ENCODE data around the gene PARP14. TPM values are rescaled to one million over a fixed set of nuclear protein-coding genes. Genes with fewer than 3 reads are reported as not detected.

The PARP14 gene
- total and polyA plus RNA-seq, 10 of the 15 experiments (the other 5 are each of a cell fraction or from before 2014, with no cell fraction given): 21.6 to 189 (median 92.7) TPM

DNA sequence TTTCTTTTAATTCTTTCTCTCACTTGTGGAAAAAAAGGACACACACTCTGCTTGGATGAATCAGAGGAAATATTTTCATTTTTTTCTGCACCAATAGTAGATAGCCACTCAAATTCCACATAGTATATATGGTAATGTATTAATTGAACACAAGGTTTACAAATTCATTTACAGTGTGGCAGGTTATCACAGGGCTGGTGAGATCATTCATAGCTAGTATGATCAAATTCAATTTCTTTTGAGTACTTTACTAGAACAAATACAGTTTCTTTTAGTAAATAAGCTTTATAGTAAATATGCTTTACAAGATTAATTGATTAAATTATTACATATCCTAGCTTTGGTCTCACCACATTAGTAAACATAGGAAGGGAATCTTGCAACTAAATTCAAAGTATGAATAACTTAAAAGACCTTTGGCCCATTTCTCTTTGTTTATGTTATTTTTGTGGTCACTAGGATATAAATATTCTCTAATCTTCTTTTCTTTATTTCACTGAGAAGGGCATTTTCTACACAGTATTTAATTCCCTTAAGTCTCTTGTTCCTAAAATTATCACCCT, 40.1 kb upstream of the PARP14 start:
- H3K36me3 ChIP-seq (ENCODE audit: control insufficient read depth in 2 of 2, insufficient read depth in 2 of 2, low read length in 1 of 2): no peaks in the 10 kb centered on the region; a peak in 1 of 4 replicates
- ChIA-PET POLR2A (interaction anchor here (0.6 to 3.5 kb wide), 6 partner anchors 8 to 135 kb away, joined by 3 to 14 read pairs (median 6); no protein-coding TSS in a partner anchor), SMC1A (ENCODE audit: uncharacterized antibody, unreplicated experiment) (interaction anchor here (0.7 to 5.6 kb wide), 11 partner anchors 12 to 82 kb away, joined by 3 to 68 read pairs (median 4); no protein-coding TSS in a partner anchor), RAD21 (ENCODE audit: unreplicated experiment) (interaction anchor here (0.9 to 2.5 kb wide), 9 partner anchors 10 to 62 kb away, joined by 3 to 18 read pairs (median 5); partner anchors contain the start of gene PARP14), CTCF (interaction anchor here (1.1 to 2.8 kb wide), 6 partner anchors 12 to 81 kb away, joined by 3 to 38 read pairs (median 4); no protein-coding TSS in a partner anchor)
- FAIRE-seq: no peak
- H3K4me3 ChIP-seq: no peak overlapping the region
- no peaks in the 10 kb centered on the region for H4K20me1 ChIP-seq (ENCODE audit: control insufficient read depth, insufficient read depth)
- no peaks in the 10 kb centered on the region for H3K27me3 ChIP-seq (replicated peaks in 1 of 2; ENCODE audit: control insufficient read depth in 2 of 2, insufficient read depth in 2 of 2, low read length in 1 of 2)
- no peak overlapping the region for H3K27ac ChIP-seq (ENCODE audit: control insufficient read depth, insufficient read depth)
- H3K4me1 ChIP-seq (ENCODE audit: control insufficient read depth, insufficient read depth, low read length): peaks cover 11% of the 10 kb centered on the region
- no TSS peak for BruUV-seq (replicated peaks)
- no peaks in the 10 kb centered on the region for H3K9me3 ChIP-seq (replicated peaks; ENCODE audit: control insufficient read depth, insufficient read depth, low read length)
- H3K4me2 ChIP-seq (ENCODE audit: control insufficient read depth, insufficient read depth): no peak overlapping the region
- no peak for DNase-seq (ENCODE audit: low read depth, low spot score)
- TF ChIP-seq SRF (IDR thresholded peaks at IDR 0.05; ENCODE audit: low read depth in 2 of 2, low read length in 2 of 2): no peak
- no peak for TF ChIP-seq RB1 (IDR thresholded peaks at IDR 0.05; ENCODE audit: borderline replicate concordance)
- no peak for TF ChIP-seq MXI1 (IDR thresholded peaks at IDR 0.05; ENCODE audit: low read depth, low read length)
- TF ChIP-seq CHD1 (IDR thresholded peaks at IDR 0.05; ENCODE audit: low read depth, low read length): no peak
- no peak for TF ChIP-seq BACH1 (IDR thresholded peaks at IDR 0.05; ENCODE audit: borderline replicate concordance)
- TF ChIP-seq CREB1 (IDR thresholded peaks at IDR 0.05; ENCODE audit: low read depth): no peak
- TF ChIP-seq ZNF384 (IDR thresholded peaks at IDR 0.05; ENCODE audit: borderline replicate concordance, low read depth, low read length): no peak
- no peak for TF ChIP-seq CHD4 (IDR thresholded peaks at IDR 0.05)
- no peak for TF ChIP-seq HDGF (IDR thresholded peaks at IDR 0.05)
- no peak for TF ChIP-seq CBFB (IDR thresholded peaks at IDR 0.05; ENCODE audit: low read depth)
- no peak for TF ChIP-seq RFX5 (IDR thresholded peaks at IDR 0.05; ENCODE audit: low read depth, low read length)
- TF ChIP-seq, protein P1, sequence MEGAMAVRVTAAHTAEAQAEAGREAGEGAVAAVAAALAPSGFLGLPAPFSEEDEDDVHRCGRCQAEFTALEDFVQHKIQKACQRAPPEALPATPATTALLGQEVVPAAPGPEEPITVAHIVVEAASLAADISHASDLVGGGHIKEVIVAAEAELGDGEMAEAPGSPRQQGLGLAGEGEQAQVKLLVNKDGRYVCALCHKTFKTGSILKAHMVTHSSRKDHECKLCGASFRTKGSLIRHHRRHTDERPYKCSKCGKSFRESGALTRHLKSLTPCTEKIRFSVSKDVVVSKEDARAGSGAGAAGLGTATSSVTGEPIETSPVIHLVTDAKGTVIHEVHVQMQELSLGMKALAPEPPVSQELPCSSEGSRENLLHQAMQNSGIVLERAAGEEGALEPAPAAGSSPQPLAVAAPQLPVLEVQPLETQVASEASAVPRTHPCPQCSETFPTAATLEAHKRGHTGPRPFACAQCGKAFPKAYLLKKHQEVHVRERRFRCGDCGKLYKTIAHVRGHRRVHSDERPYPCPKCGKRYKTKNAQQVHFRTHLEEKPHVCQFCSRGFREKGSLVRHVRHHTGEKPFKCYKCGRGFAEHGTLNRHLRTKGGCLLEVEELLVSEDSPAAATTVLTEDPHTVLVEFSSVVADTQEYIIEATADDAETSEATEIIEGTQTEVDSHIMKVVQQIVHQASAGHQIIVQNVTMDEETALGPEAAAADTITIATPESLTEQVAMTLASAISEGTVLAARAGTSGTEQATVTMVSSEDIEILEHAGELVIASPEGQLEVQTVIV (IDR thresholded peaks at IDR 0.05; ENCODE audit: borderline replicate concordance, partially characterized antibody): no peak
- no peak for TF ChIP-seq BRCA1 (IDR thresholded peaks at IDR 0.05; ENCODE audit: low read depth, low read length)
- TF ChIP-seq ATF7 (IDR thresholded peaks at IDR 0.05; ENCODE audit: low read depth): no peak
- TF ChIP-seq EED (IDR thresholded peaks at IDR 0.05; ENCODE audit: low read depth): no peak
- TF ChIP-seq ZSCAN29 (IDR thresholded peaks at IDR 0.05): no peak
- no peak for TF ChIP-seq GATAD2B (conservative IDR thresholded peaks at IDR 0.05; ENCODE audit: low read depth)
- TF ChIP-seq, protein P2, sequence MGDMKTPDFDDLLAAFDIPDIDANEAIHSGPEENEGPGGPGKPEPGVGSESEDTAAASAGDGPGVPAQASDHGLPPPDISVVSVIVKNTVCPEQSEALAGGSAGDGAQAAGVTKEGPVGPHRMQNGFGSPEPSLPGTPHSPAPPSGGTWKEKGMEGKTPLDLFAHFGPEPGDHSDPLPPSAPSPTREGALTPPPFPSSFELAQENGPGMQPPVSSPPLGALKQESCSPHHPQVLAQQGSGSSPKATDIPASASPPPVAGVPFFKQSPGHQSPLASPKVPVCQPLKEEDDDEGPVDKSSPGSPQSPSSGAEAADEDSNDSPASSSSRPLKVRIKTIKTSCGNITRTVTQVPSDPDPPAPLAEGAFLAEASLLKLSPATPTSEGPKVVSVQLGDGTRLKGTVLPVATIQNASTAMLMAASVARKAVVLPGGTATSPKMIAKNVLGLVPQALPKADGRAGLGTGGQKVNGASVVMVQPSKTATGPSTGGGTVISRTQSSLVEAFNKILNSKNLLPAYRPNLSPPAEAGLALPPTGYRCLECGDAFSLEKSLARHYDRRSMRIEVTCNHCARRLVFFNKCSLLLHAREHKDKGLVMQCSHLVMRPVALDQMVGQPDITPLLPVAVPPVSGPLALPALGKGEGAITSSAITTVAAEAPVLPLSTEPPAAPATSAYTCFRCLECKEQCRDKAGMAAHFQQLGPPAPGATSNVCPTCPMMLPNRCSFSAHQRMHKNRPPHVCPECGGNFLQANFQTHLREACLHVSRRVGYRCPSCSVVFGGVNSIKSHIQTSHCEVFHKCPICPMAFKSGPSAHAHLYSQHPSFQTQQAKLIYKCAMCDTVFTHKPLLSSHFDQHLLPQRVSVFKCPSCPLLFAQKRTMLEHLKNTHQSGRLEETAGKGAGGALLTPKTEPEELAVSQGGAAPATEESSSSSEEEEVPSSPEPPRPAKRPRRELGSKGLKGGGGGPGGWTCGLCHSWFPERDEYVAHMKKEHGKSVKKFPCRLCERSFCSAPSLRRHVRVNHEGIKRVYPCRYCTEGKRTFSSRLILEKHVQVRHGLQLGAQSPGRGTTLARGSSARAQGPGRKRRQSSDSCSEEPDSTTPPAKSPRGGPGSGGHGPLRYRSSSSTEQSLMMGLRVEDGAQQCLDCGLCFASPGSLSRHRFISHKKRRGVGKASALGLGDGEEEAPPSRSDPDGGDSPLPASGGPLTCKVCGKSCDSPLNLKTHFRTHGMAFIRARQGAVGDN (IDR thresholded peaks at IDR 0.05): no peak
- H2AFZ ChIP-seq (ENCODE audit: control insufficient read depth, low read depth, low read length): no peak overlapping the region
- no peak overlapping the region for H3K9ac ChIP-seq (ENCODE audit: control insufficient read depth, insufficient read depth, low read length)
- intact Hi-C loops (cut with micrococcal nuclease; ENCODE audit: unreplicated experiment): no loop called here
- in situ Hi-C loops (cut with MboI): no loop called here
- ATAC-seq: no peak
- H3K79me2 ChIP-seq (ENCODE audit: control insufficient read depth, insufficient read depth, low read length): no peaks in the 10 kb centered on the region

Data from GM12878 (cell line).